Liver (tissue), 9 donors: ENCODE results near the gene KL. TPM values are rescaled to one million over a fixed set of nuclear protein-coding genes. Genes with fewer than 3 reads are reported as not detected.

Source experiments
- DNase-seq: peaks from one replicate; pipeline ENCODE4 v3.0.0-alpha.2; 2017; ENCODE audit warnings: low spot score
- H3K27ac ChIP-seq, 2 donors: one replicate each; pipeline ENCODE4 v1.7.0; 2013; ENCODE audit warnings: inconsistent platforms in 2 of 2, low read length in 2 of 2, control low read depth in 1 of 2, low read depth in 1 of 2, mild to moderate bottlenecking in 1 of 2
- H3K27me3 ChIP-seq, 4 donors: one replicate each; pipeline versions ENCODE4 v1.6.1 to v1.7.0; 2013; ENCODE audit warnings: low read length in 3 of 4, inconsistent platforms in 1 of 4, mild to moderate bottlenecking in 1 of 4, moderate library complexity in 1 of 4; ENCODE audit not compliant: control insufficient read depth in 4 of 4, insufficient read depth in 4 of 4
- H3K36me3 ChIP-seq, 4 donors: one replicate each; pipeline versions ENCODE4 v1.6.1 to v1.7.0; 2013; ENCODE audit warnings: low read length in 3 of 4, mild to moderate bottlenecking in 3 of 4, low read depth in 1 of 4, moderate library complexity in 1 of 4; ENCODE audit not compliant: control insufficient read depth in 4 of 4, insufficient read depth in 3 of 4
- H3K4me1 ChIP-seq, 4 donors: one replicate each; pipeline versions ENCODE4 v1.6.1 to v1.7.0; 2013; ENCODE audit warnings: low read length in 3 of 4, mild to moderate bottlenecking in 3 of 4, moderate library complexity in 1 of 4; ENCODE audit not compliant: control insufficient read depth in 4 of 4, insufficient read depth in 4 of 4
- H3K4me3 ChIP-seq, 3 donors: one replicate each; pipeline versions ENCODE4 v1.6.1 to v1.7.0; 2013; ENCODE audit warnings: low read length in 3 of 3, control low read depth in 1 of 3, low read depth in 1 of 3, mild to moderate bottlenecking in 1 of 3
- H3K9ac ChIP-seq, 2 donors: one replicate each; pipeline ENCODE4 v1.7.0; 2013; ENCODE audit warnings: low read length in 2 of 2, mild to moderate bottlenecking in 2 of 2, moderate library complexity in 2 of 2, control low read depth in 1 of 2, low read depth in 1 of 2
- H3K9me3 ChIP-seq, 4 donors: one replicate each; pipeline versions ENCODE4 v1.6.1 to v1.7.0; 2013; ENCODE audit warnings: low read length in 3 of 4; ENCODE audit not compliant: control insufficient read depth in 4 of 4
- EGR1 ChIP-seq, 2 donors: IDR thresholded peaks; 2 replicates each; pipeline ENCODE4 v1.6.1; 2016 to 2018; ENCODE audit warnings: antibody characterized with exemption in 2 of 2, low read depth in 2 of 2
- FOXA1 ChIP-seq: IDR thresholded peaks from 2 replicates; pipeline ENCODE4 v1.6.1; 2016; ENCODE audit warnings: antibody characterized with exemption
- FOXA2 ChIP-seq: IDR thresholded peaks from 2 replicates; pipeline ENCODE4 v1.6.1; 2016; ENCODE audit warnings: antibody characterized with exemption
- GABPA ChIP-seq, 2 donors: IDR thresholded peaks in 1 of 2; conservative IDR thresholded peaks in 1 of 2; 2 replicates each; pipeline ENCODE4 v1.6.1; 2016; ENCODE audit warnings: antibody characterized with exemption in 2 of 2, mild to moderate bottlenecking in 1 of 2, moderate library complexity in 1 of 2
- HNF4A ChIP-seq, 2 donors: conservative IDR thresholded peaks; 2 replicates each; pipeline ENCODE4 v1.6.1; 2016; ENCODE audit warnings: antibody characterized with exemption in 2 of 2, mild to moderate bottlenecking in 2 of 2
- HNF4G ChIP-seq: IDR thresholded peaks from 2 replicates; pipeline ENCODE4 v1.6.1; 2016; ENCODE audit warnings: antibody characterized with exemption
- JUND ChIP-seq, 2 donors: IDR thresholded peaks; 2 replicates each; pipeline ENCODE4 v1.6.1; 2016; ENCODE audit warnings: antibody characterized with exemption in 2 of 2
- NR2F2 ChIP-seq: IDR thresholded peaks from 2 replicates; pipeline ENCODE4 v1.6.1; 2016; ENCODE audit warnings: antibody characterized with exemption
- RAD21 ChIP-seq, 2 donors: IDR thresholded peaks; 2 replicates each; pipeline ENCODE4 v1.6.1; 2016; ENCODE audit warnings: antibody characterized with exemption in 2 of 2, mild to moderate bottlenecking in 2 of 2
- RXRA ChIP-seq, 2 donors: IDR thresholded peaks; 2 replicates each; pipeline ENCODE4 v1.6.1; 2017 to 2018; ENCODE audit warnings: antibody characterized with exemption in 2 of 2, mild to moderate bottlenecking in 1 of 2
- SP1 ChIP-seq: IDR thresholded peaks from 2 replicates; pipeline ENCODE4 v1.6.1; 2018; ENCODE audit warnings: antibody characterized with exemption, mild to moderate bottlenecking
- TAF1 ChIP-seq: conservative IDR thresholded peaks from 2 replicates; pipeline ENCODE4 v1.6.1; 2016; ENCODE audit warnings: antibody characterized with exemption, mild to moderate bottlenecking
- YY1 ChIP-seq: IDR thresholded peaks from 2 replicates; pipeline ENCODE4 v1.6.1; 2016; ENCODE audit warnings: antibody characterized with exemption, mild to moderate bottlenecking
- WGBS: extraction: QIAGEN DNeasy Blood & Tissue Kit; methylation state at CpG from one replicate; pipeline ENCODE4 v1.1.7; 2013; 5-methylcytosine and 5-hydroxymethylcytosine counted together
- polyA plus RNA-seq, 2 donors: library from polyadenylated mRNA; stranded (reverse) in 1 of 2; unstranded in 1 of 2; fragments of 200-250 nt in 1 of 2; fragments of >200 nt in 1 of 2; fragmentation: Nextera tagmentation in 1 of 2; extraction: Ambion mirVana in 1 of 2; gene quantifications; one replicate each; pipeline versions ENCODE4 v1.2.1 to v1.2.3, GENCODE V29; 2013 to 2015
- total RNA-seq, 2 donors: library from RNA; depleted of rRNA; stranded (reverse); fragments of >200 nt; gene quantifications; one replicate each; pipeline ENCODE4 v1.2.3, GENCODE V29; 2014
- TF ChIP-seq, protein P1 (sequence below): IDR thresholded peaks from 2 replicates; pipeline ENCODE4 v1.6.1; 2016; ENCODE audit warnings: antibody characterized with exemption
- TF ChIP-seq, protein P2 (sequence below): IDR thresholded peaks from 2 replicates; pipeline ENCODE4 v1.6.1; 2016; ENCODE audit warnings: antibody characterized with exemption, mild to moderate bottlenecking
- TF ChIP-seq, protein P3 (sequence below): IDR thresholded peaks from 2 replicates; pipeline ENCODE4 v1.6.1; 2016; ENCODE audit warnings: antibody characterized with exemption
- TF ChIP-seq, protein P4 (sequence below): fragments of 150-350 bp; IDR thresholded peaks from 2 replicates; pipeline ENCODE4 v1.5.1; 2017; ENCODE audit warnings: improper control_type of control experiment, low read depth, low read length; ENCODE audit not compliant: missing input control
- TF ChIP-seq, protein P5 (sequence below): IDR thresholded peaks from 2 replicates; pipeline ENCODE4 v1.6.1; 2016; ENCODE audit warnings: antibody characterized with exemption
- donor health status: healthy.
- donor health status: healthy.
- donor health status: healthy.
- donor health status: healthy.
- donor health status: healthy.

The KL gene
- total and polyA plus RNA-seq, 4 donors = 0.13 to 0.92 (median 0.28) TPM

DNA sequence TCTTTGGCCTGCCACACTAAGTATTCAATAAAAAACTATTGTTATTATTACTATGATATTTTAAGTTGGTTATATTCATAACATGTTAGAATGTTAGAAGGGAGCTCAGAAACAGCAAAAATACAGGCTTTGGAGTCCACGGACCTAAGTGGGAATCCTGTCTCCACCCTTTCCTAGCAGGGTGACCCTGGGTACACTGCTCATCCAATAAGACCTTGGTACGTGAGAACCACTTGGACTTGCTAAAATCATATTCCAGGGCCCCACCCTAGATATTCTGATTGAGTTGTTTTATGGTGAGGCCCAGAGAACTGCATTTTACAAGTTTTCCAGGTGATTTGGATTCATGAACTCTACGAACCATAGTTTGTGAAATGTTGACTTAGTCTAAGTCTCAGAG is 47.4 kb upstream of the KL start:
- peak; percentile 2 for DNase-seq
- H3K9me3 ChIP-seq = no peaks in the 10 kb centered on the region
- H3K27ac ChIP-seq = no peak overlapping the region
- peaks cover 0 to 9% (median 0%) of the 10 kb centered on the region in 4 donors for H3K4me1 ChIP-seq
- no peaks in the 10 kb centered on the region for H3K27me3 ChIP-seq
- no peaks in the 10 kb centered on the region for H3K36me3 ChIP-seq
- no peak overlapping the region for H3K9ac ChIP-seq
- 72% methylated on average over 3 of the region's 3 CpGs for WGBS
- no peak overlapping the region for H3K4me3 ChIP-seq
- TF ChIP-seq, protein P1, sequence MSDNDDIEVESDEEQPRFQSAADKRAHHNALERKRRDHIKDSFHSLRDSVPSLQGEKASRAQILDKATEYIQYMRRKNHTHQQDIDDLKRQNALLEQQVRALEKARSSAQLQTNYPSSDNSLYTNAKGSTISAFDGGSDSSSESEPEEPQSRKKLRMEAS = no peak
- no peak for TF ChIP-seq HNF4A (conservative IDR thresholded peaks at IDR 0.05)
- TF ChIP-seq, protein P2, sequence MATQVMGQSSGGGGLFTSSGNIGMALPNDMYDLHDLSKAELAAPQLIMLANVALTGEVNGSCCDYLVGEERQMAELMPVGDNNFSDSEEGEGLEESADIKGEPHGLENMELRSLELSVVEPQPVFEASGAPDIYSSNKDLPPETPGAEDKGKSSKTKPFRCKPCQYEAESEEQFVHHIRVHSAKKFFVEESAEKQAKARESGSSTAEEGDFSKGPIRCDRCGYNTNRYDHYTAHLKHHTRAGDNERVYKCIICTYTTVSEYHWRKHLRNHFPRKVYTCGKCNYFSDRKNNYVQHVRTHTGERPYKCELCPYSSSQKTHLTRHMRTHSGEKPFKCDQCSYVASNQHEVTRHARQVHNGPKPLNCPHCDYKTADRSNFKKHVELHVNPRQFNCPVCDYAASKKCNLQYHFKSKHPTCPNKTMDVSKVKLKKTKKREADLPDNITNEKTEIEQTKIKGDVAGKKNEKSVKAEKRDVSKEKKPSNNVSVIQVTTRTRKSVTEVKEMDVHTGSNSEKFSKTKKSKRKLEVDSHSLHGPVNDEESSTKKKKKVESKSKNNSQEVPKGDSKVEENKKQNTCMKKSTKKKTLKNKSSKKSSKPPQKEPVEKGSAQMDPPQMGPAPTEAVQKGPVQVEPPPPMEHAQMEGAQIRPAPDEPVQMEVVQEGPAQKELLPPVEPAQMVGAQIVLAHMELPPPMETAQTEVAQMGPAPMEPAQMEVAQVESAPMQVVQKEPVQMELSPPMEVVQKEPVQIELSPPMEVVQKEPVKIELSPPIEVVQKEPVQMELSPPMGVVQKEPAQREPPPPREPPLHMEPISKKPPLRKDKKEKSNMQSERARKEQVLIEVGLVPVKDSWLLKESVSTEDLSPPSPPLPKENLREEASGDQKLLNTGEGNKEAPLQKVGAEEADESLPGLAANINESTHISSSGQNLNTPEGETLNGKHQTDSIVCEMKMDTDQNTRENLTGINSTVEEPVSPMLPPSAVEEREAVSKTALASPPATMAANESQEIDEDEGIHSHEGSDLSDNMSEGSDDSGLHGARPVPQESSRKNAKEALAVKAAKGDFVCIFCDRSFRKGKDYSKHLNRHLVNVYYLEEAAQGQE = no peak
- no peak for TF ChIP-seq RAD21 (IDR thresholded peaks at IDR 0.05)
- TF ChIP-seq JUND (IDR thresholded peaks at IDR 0.05) = no peak
- TF ChIP-seq, protein P3, sequence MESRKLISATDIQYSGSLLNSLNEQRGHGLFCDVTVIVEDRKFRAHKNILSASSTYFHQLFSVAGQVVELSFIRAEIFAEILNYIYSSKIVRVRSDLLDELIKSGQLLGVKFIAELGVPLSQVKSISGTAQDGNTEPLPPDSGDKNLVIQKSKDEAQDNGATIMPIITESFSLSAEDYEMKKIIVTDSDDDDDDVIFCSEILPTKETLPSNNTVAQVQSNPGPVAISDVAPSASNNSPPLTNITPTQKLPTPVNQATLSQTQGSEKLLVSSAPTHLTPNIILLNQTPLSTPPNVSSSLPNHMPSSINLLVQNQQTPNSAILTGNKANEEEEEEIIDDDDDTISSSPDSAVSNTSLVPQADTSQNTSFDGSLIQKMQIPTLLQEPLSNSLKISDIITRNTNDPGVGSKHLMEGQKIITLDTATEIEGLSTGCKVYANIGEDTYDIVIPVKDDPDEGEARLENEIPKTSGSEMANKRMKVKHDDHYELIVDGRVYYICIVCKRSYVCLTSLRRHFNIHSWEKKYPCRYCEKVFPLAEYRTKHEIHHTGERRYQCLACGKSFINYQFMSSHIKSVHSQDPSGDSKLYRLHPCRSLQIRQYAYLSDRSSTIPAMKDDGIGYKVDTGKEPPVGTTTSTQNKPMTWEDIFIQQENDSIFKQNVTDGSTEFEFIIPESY = no peak
- no peak for TF ChIP-seq GABPA (IDR thresholded peaks at IDR 0.05 in 1 of 2, conservative IDR thresholded peaks at IDR 0.05 in 1 of 2)
- no peak for TF ChIP-seq EGR1 (IDR thresholded peaks at IDR 0.05; ENCODE audit: low read depth in 2 of 2)
- TF ChIP-seq, protein P4, sequence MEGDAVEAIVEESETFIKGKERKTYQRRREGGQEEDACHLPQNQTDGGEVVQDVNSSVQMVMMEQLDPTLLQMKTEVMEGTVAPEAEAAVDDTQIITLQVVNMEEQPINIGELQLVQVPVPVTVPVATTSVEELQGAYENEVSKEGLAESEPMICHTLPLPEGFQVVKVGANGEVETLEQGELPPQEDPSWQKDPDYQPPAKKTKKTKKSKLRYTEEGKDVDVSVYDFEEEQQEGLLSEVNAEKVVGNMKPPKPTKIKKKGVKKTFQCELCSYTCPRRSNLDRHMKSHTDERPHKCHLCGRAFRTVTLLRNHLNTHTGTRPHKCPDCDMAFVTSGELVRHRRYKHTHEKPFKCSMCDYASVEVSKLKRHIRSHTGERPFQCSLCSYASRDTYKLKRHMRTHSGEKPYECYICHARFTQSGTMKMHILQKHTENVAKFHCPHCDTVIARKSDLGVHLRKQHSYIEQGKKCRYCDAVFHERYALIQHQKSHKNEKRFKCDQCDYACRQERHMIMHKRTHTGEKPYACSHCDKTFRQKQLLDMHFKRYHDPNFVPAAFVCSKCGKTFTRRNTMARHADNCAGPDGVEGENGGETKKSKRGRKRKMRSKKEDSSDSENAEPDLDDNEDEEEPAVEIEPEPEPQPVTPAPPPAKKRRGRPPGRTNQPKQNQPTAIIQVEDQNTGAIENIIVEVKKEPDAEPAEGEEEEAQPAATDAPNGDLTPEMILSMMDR = no peak
- no peak for TF ChIP-seq RXRA (IDR thresholded peaks at IDR 0.05)
- no peak for TF ChIP-seq NR2F2
- TF ChIP-seq YY1 = no peak
- no peak for TF ChIP-seq FOXA2
- no peak for TF ChIP-seq FOXA1

DNA sequence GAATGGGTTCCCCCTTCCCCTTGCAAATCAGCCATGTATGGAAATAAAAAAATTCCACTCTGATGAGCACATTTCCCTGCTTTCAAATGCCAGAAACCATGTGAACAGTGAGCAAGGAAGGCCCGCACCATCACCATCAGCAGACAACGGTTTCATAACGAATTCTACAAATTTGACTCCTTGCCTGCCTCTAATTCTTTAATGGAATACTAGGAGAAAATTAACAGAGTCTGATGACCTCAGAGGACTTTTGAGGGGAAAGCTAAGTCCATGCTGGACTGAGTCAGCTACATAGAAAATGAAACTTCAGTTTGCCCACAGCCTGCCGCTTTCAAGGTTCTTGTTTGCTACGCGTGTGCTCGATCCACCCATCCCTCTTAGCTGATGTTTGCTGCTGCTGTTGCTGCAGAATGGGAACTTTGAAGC is 46.7 kb upstream of the KL start:
- Histone ChIP-seq H3K9ac (peak overlapping the region; percentile 27 to 50), H3K36me3 (no peaks in the 10 kb centered on the region), H3K27ac (peak overlapping the region; percentile 17 to 57), H3K4me1 (peaks cover 0 to 9% (median 0%) of the 10 kb centered on the region in 4 donors), H3K4me3 (peak overlapping the region in 1 of 3 donors; percentile 22), H3K9me3 (no peaks in the 10 kb centered on the region), H3K27me3 (no peaks in the 10 kb centered on the region)
- 38% methylated on average over 7 of the region's 7 CpGs for WGBS
- no peak for DNase-seq
- peak in 1 of 2 donors; percentile 31 for TF ChIP-seq JUND (IDR thresholded peaks at IDR 0.05)
- TF ChIP-seq RAD21 (IDR thresholded peaks at IDR 0.05) = peak in 1 of 2 donors; percentile 10
- no peak for TF ChIP-seq HNF4G
- TF ChIP-seq TAF1 = no peak
- TF ChIP-seq HNF4A (conservative IDR thresholded peaks at IDR 0.05) = no peak
- no peak for TF ChIP-seq SP1
- TF ChIP-seq, protein P2 = no peak
- TF ChIP-seq, protein P5, sequence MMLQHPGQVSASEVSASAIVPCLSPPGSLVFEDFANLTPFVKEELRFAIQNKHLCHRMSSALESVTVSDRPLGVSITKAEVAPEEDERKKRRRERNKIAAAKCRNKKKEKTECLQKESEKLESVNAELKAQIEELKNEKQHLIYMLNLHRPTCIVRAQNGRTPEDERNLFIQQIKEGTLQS = no peak
- no peak for TF ChIP-seq GABPA (IDR thresholded peaks at IDR 0.05 in 1 of 2, conservative IDR thresholded peaks at IDR 0.05 in 1 of 2)
- no peak for TF ChIP-seq FOXA2
- TF ChIP-seq, protein P3 = no peak
- TF ChIP-seq FOXA1 = no peak
- TF ChIP-seq, protein P1 = peak; percentile 27
